ENCODE measurements around the gene FANCD2OS.
"Not testable (repeated sequence)": the region's sequence is repeated elsewhere in the genome, so short reads cannot be mapped to it uniquely, and the experiment has no call there.

Gene FANCD2OS

GRCh38 chr3:10090774-10091173 lies 17.3 kb downstream of the FANCD2OS start:
- not testable (repeated sequence) for DNase-seq

GRCh38 chr3:10090179-10090578 lies 17.9 kb downstream of the FANCD2OS start:
- no peak for DNase-seq

GRCh38 chr3:10088256-10088655 lies 19.8 kb downstream of the FANCD2OS start:
- DNase-seq, result no peak

GRCh38 chr3:10085738-10086137 lies 22.3 kb downstream of the FANCD2OS start:
- no peak for DNase-seq

DNA sequence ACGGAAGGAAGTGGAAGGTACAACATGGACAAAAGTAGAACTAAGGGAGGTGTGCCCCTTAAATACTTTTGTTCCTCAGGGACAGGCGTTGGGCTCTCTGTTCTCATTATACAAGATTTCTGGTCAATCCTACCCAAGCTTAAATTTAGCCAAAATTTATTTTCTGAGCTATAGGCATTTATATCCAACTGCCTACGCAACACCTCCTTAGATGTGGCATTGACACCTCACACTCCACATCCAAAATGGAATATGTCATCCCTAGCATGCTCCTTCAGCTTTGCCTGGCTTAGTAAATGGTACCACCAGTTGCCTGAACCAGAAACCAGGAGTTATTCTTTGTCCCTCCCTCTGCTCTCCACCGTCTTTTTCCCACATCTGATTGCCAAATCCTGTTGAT lies 26.2 kb downstream of the FANCD2OS start:
- no peak for DNase-seq

GRCh38 chr3:10074666-10075065 lies 33.4 kb downstream of the FANCD2OS start:
- no peak for DNase-seq

DNA sequence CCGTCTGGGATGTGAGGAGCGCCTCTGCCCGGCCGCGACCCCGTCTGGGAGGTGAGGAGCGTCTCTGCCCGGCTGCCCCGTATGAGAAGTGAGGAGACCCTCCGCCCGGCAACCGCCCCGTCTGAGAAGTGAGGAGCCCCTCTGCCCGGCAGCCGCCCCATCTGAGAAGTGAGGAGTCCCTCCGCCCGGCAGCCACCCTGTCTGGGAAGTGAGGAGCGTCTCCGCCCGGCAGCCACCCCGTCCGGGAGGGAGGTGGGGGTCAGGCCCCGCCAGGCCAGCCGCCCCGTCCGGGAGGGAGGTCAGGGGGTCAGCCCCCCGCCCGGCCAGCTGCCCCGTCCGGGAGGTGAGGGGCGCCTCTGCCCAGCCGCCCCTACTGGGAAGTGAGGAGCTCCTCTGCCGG lies 38.0 kb downstream of the FANCD2OS start:
- not testable (repeated sequence) for DNase-seq

GRCh38 chr3:10055097-10055496 lies 53.0 kb downstream of the FANCD2OS start:
- DNase-seq, result no peak

Measured in NCI-H510A treated with DMSO at 0.1 percent for 48 hours (cell line).